Astrocyte (in vitro differentiated cells and primary cell): ENCODE data around the gene ZNF462. TPM values are rescaled to one million over a fixed set of nuclear protein-coding genes. Genes with fewer than 3 reads are reported as not detected.

Experiments used
- DNase-seq: peaks from one replicate; pipeline ENCODE4 v3.0.0-alpha.2; 2010; ENCODE audit warnings: low read depth
- FAIRE-seq: peaks from 2 replicates; lab custom pipeline; 2011; peaks lifted over from hg19 to GRCh38; lab: Jason Lieb, UNC
- H2AFZ ChIP-seq: 2 replicates; pipeline ENCODE4 v1.6.0; 2012; ENCODE audit warnings: low read depth, low read length, inconsistent platforms
- H3K27ac ChIP-seq: 2 replicates; pipeline ENCODE4 v1.5.1; 2011; ENCODE audit warnings: low read depth, low read length, inconsistent platforms
- H3K27me3 ChIP-seq: 2 replicates; pipeline ENCODE4 v1.6.0; 2011; ENCODE audit warnings: low read length, inconsistent platforms; ENCODE audit not compliant: insufficient read depth
- H3K36me3 ChIP-seq: 2 replicates; pipeline ENCODE4 v1.5.1; 2011; ENCODE audit warnings: low read length, inconsistent platforms; ENCODE audit not compliant: insufficient read depth
- H3K4me1 ChIP-seq: 2 replicates; pipeline ENCODE4 v1.5.1; 2011; ENCODE audit warnings: low read length, inconsistent platforms; ENCODE audit not compliant: insufficient read depth
- H3K4me2 ChIP-seq: 2 replicates; pipeline ENCODE4 v1.6.0; 2012; ENCODE audit warnings: low read length, inconsistent platforms
- H3K4me3 ChIP-seq: 2 replicates; pipeline ENCODE4 v1.5.1; 2011; ENCODE audit warnings: low read depth, mild to moderate bottlenecking, low read length, inconsistent platforms; ENCODE audit not compliant: insufficient read depth
- H3K79me2 ChIP-seq: 2 replicates; pipeline ENCODE4 v1.6.0; 2012; ENCODE audit warnings: mild to moderate bottlenecking, low read length, inconsistent platforms; ENCODE audit not compliant: insufficient read depth
- H3K9ac ChIP-seq: 2 replicates; pipeline ENCODE4 v1.6.0; 2012; ENCODE audit warnings: mild to moderate bottlenecking, low read length, inconsistent platforms
- H3K9me3 ChIP-seq: 2 replicates; pipeline ENCODE4 v1.5.1; 2012; ENCODE audit warnings: low read depth, mild to moderate bottlenecking, low read length, inconsistent platforms; ENCODE audit not compliant: insufficient read depth
- H4K20me1 ChIP-seq: 2 replicates; pipeline ENCODE4 v1.6.0; 2012; ENCODE audit warnings: low read length, inconsistent platforms; ENCODE audit not compliant: insufficient read depth
- H3K27ac Mint-ChIP-seq: one replicate; pipeline ENCODE4 v1.8.0; 2021; ENCODE audit warnings: mild to moderate bottlenecking, mixed read lengths; ENCODE audit not compliant: unreplicated experiment
- H3K27me3 Mint-ChIP-seq: one replicate; pipeline ENCODE4 v1.8.0; 2021; ENCODE audit warnings: low read depth, mixed read lengths; ENCODE audit not compliant: unreplicated experiment
- H3K36me3 Mint-ChIP-seq: one replicate; pipeline ENCODE4 v1.8.0; 2021; ENCODE audit warnings: low read depth, mixed read lengths; ENCODE audit not compliant: unreplicated experiment
- H3K4me1 Mint-ChIP-seq: one replicate; pipeline ENCODE4 v1.8.0; 2021; ENCODE audit warnings: low read depth, mixed read lengths; ENCODE audit not compliant: unreplicated experiment
- H3K4me3 Mint-ChIP-seq: one replicate; pipeline ENCODE4 v1.8.0; 2021; ENCODE audit warnings: mild to moderate bottlenecking, moderate library complexity, mixed read lengths; ENCODE audit not compliant: unreplicated experiment
- H3K9me3 Mint-ChIP-seq: one replicate; pipeline ENCODE4 v1.8.0; 2021; ENCODE audit warnings: mild to moderate bottlenecking, mixed read lengths; ENCODE audit not compliant: unreplicated experiment
- EZH2 ChIP-seq: IDR thresholded peaks from 2 replicates; pipeline ENCODE4 v1.6.1; 2012; ENCODE audit warnings: mild to moderate bottlenecking, low read length, inconsistent platforms; ENCODE audit not compliant: insufficient read depth
- total RNA-seq: library from RNA; stranded (reverse); gene quantifications from 2 replicates; pipeline ENCODE4 v1.2.1, GENCODE V29; 2021
- TF ChIP-seq, protein P1 (sequence below): IDR thresholded peaks from 2 replicates; pipeline ENCODE4 v1.5.1; 2011; ENCODE audit warnings: low read depth, mild to moderate bottlenecking, inconsistent platforms, low read length, moderate library complexity; ENCODE audit not compliant: insufficient read depth

The ZNF462 gene
- total RNA-seq, 1 donor from 2014 or later: 126 TPM

DNA sequence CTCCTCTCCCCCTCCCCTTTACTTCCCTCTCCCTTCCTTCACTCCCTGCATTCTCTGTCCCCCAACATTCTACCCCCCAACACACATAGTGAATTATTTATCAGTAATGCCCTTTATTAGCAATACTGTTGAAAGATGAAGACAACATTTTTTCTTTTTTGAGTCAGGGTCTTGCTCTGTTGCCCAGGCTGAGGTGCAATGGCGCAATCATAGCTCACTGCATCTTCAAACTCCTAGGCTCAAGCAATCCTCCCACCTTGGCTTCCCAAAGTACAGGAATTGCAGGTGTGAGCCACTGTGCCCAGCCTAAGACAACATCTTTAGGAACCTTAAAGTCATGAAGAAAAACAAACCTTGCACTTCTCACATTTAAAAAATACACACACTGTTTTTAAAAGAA is 130.6 kb downstream of the ZNF462 start:
- Histone ChIP-seq H3K9me3 (no peaks in the 10 kb centered on the region), H4K20me1 (no peaks in the 10 kb centered on the region), H2AFZ (no peak overlapping the region), H3K4me1 (no peaks in the 10 kb centered on the region), H3K4me3 (no peak overlapping the region), H3K27me3 (no peaks in the 10 kb centered on the region), H3K36me3 (no peaks in the 10 kb centered on the region), H3K79me2 (no peaks in the 10 kb centered on the region), H3K9ac (no peak overlapping the region), H3K4me2 (no peak overlapping the region), H3K27ac (no peak overlapping the region)
- DNase-seq (no peak), FAIRE-seq (no peak)
- Mint-ChIP-seq H3K27ac (no peak overlapping the region), H3K9me3 (no peaks in the 10 kb centered on the region), H3K36me3 (peaks cover 24% of the 10 kb centered on the region), H3K4me1 (peaks cover 6% of the 10 kb centered on the region), H3K4me3 (no peak overlapping the region), H3K27me3 (no peaks in the 10 kb centered on the region)
- TF ChIP-seq EZH2: no peak
- TF ChIP-seq, protein P1, sequence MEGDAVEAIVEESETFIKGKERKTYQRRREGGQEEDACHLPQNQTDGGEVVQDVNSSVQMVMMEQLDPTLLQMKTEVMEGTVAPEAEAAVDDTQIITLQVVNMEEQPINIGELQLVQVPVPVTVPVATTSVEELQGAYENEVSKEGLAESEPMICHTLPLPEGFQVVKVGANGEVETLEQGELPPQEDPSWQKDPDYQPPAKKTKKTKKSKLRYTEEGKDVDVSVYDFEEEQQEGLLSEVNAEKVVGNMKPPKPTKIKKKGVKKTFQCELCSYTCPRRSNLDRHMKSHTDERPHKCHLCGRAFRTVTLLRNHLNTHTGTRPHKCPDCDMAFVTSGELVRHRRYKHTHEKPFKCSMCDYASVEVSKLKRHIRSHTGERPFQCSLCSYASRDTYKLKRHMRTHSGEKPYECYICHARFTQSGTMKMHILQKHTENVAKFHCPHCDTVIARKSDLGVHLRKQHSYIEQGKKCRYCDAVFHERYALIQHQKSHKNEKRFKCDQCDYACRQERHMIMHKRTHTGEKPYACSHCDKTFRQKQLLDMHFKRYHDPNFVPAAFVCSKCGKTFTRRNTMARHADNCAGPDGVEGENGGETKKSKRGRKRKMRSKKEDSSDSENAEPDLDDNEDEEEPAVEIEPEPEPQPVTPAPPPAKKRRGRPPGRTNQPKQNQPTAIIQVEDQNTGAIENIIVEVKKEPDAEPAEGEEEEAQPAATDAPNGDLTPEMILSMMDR: no peak

DNA sequence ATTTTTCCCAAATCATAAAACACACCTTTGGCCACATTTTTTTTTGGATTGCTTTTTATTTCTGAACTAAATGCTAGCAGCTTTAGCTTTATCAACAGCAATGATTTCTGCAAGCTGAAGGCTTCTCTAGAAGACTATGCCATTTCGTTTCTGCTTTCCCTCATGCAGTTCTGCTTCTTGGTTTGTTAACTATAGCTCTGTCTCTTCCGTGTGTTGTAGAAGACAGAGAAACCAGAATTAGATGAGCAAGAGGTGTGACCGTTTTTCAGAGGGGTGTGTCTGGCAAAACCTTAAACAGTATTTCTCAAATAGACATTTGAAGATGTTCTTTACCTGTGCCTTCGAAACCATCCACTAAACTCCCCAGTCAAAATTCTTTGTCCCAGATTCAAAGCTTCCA is 131.5 kb downstream of the ZNF462 start:
- Histone ChIP-seq H3K79me2 (no peaks in the 10 kb centered on the region), H3K9me3 (no peaks in the 10 kb centered on the region), H3K27ac (no peak overlapping the region), H3K4me3 (no peak overlapping the region), H2AFZ (no peak overlapping the region), H3K4me1 (no peaks in the 10 kb centered on the region), H3K27me3 (no peaks in the 10 kb centered on the region), H3K4me2 (no peak overlapping the region), H3K9ac (no peak overlapping the region), H4K20me1 (no peaks in the 10 kb centered on the region), H3K36me3 (no peaks in the 10 kb centered on the region)
- Mint-ChIP-seq H3K4me1 (peaks cover 6% of the 10 kb centered on the region), H3K4me3 (no peak overlapping the region), H3K9me3 (no peaks in the 10 kb centered on the region), H3K36me3 (peaks cover 25% of the 10 kb centered on the region), H3K27me3 (no peaks in the 10 kb centered on the region), H3K27ac (no peak overlapping the region)
- TF ChIP-seq, protein P1: no peak
- no peak for TF ChIP-seq EZH2
- FAIRE-seq (no peak), DNase-seq (no peak)

DNA sequence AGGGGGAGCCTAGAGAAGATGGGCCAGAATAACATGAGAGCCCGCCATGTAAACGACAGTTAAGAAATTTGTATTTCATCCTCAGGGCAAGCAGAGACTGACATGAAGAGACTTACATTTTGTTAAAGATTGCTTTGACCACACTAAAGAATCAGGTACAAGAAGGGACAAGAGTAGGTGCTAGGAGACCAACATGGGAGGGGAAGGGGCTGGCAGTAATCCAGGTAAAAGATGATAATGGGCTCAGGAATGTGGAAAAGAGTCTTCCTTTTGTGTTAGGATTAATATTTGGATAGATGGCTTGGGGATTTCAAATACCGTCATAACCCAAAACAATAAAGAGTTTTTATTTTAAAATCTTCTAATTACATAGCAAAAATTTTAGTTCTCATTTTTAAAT is 137.3 kb downstream of the ZNF462 start:
- Mint-ChIP-seq H3K27ac (no peak overlapping the region), H3K4me1 (peaks cover 13% of the 10 kb centered on the region), H3K9me3 (no peaks in the 10 kb centered on the region), H3K36me3 (peaks cover 37% of the 10 kb centered on the region), H3K27me3 (no peaks in the 10 kb centered on the region), H3K4me3 (no peak overlapping the region)
- Histone ChIP-seq H3K4me1 (no peaks in the 10 kb centered on the region), H3K9ac (no peak overlapping the region), H3K9me3 (no peaks in the 10 kb centered on the region), H3K4me3 (no peak overlapping the region), H2AFZ (no peak overlapping the region), H3K79me2 (no peaks in the 10 kb centered on the region), H3K4me2 (no peak overlapping the region), H4K20me1 (no peaks in the 10 kb centered on the region), H3K27ac (no peak overlapping the region), H3K27me3 (no peaks in the 10 kb centered on the region), H3K36me3 (no peaks in the 10 kb centered on the region)
- TF ChIP-seq EZH2: no peak
- TF ChIP-seq, protein P1: no peak
- no peak for DNase-seq
- no peak for FAIRE-seq
